WTC11 (cell line): ENCODE results near the gene GIPC3. TPM values are rescaled to one million over a fixed set of nuclear protein-coding genes. Genes with fewer than 3 reads are reported as not detected.

Source experiments
- ATAC-seq: fragments of 200-7000 bp; cut with Tn5 transposase; 2 replicates; pipeline ENCODE4 v1.10.0; 2021; ENCODE audit warnings: mild to moderate bottlenecking, moderate library complexity
- CTCF ChIA-PET: fragments of 300-600 bp; sonication (Branson Sonifier 250); formaldehyde crosslinking; loops from one replicate; lab custom pipeline; 2021; ENCODE audit warnings: antibody characterized with exemption; lab: Charles Lee
- POLR2A ChIA-PET: fragments of 350-600 bp; sonication (Branson Sonifier 250); formaldehyde crosslinking; loops from one replicate; lab custom pipeline; 2021; ENCODE audit warnings: antibody characterized with exemption; lab: Charles Lee
- DNase-seq: peaks from one replicate; pipeline ENCODE4 v3.0.0; 2021; ENCODE audit warnings: low spot score
- H3K27ac Mint-ChIP-seq: 2 replicates; pipeline ENCODE4 v1.8.0; 2021; ENCODE audit warnings: mixed read lengths
- H3K27me3 Mint-ChIP-seq: 2 replicates; pipeline ENCODE4 v1.8.0; 2021; ENCODE audit warnings: low read depth, mild to moderate bottlenecking, moderate library complexity, mixed read lengths
- H3K36me3 Mint-ChIP-seq: 2 replicates; pipeline ENCODE4 v1.8.0; 2021; ENCODE audit warnings: mixed read lengths
- H3K4me1 Mint-ChIP-seq: 2 replicates; pipeline ENCODE4 v1.8.0; 2022; ENCODE audit warnings: mixed read lengths
- H3K4me3 Mint-ChIP-seq: 2 replicates; pipeline ENCODE4 v1.8.0; 2021; ENCODE audit warnings: mild to moderate bottlenecking, moderate library complexity, mixed read lengths
- H3K9me3 Mint-ChIP-seq: 2 replicates; pipeline ENCODE4 v1.8.0; 2021; ENCODE audit warnings: mixed read lengths
- CBFB ChIP-seq: sonication (generic); formaldehyde crosslinking; IDR thresholded peaks from 2 replicates; pipeline ENCODE4 v1.8.1; 2022; ENCODE audit warnings: mild to moderate bottlenecking, low read depth, missing genetic modification reagents
- CREB1 ChIP-seq: sonication (generic); formaldehyde crosslinking; IDR thresholded peaks from 2 replicates; pipeline ENCODE4 v1.8.0; 2023; ENCODE audit warnings: mild to moderate bottlenecking, missing genetic modification reagents
- ESRRA ChIP-seq: sonication (generic); formaldehyde crosslinking; IDR thresholded peaks from 2 replicates; pipeline ENCODE4 v1.8.1; 2022; ENCODE audit warnings: mild to moderate bottlenecking, missing genetic modification reagents, borderline replicate concordance
- ETV6 ChIP-seq: sonication (generic); formaldehyde crosslinking; IDR thresholded peaks from 2 replicates; pipeline ENCODE4 v1.8.1; 2022; ENCODE audit warnings: mild to moderate bottlenecking, missing genetic modification reagents
- FOXP4 ChIP-seq: sonication (generic); formaldehyde crosslinking; IDR thresholded peaks from 2 replicates; pipeline ENCODE4 v1.8.0; 2022; ENCODE audit warnings: mild to moderate bottlenecking, missing genetic modification reagents
- JUN ChIP-seq: sonication (generic); formaldehyde crosslinking; IDR thresholded peaks from 2 replicates; pipeline ENCODE4 v1.8.0; 2023; ENCODE audit warnings: mild to moderate bottlenecking, missing genetic modification reagents
- MXD4 ChIP-seq: fragments of 250-450 bp; sonication (Bioruptor Pico); IDR thresholded peaks from 2 replicates; pipeline ENCODE4 v1.8.0; 2021; ENCODE audit warnings: mild to moderate bottlenecking, moderate library complexity, borderline replicate concordance
- MYBL2 ChIP-seq: sonication (generic); formaldehyde crosslinking; IDR thresholded peaks from 2 replicates; pipeline ENCODE4 v1.8.1; 2023; ENCODE audit warnings: mild to moderate bottlenecking, moderate library complexity, missing genetic modification reagents
- OVOL2 ChIP-seq: fragments of 250-450 bp; sonication (Bioruptor Pico); IDR thresholded peaks from 2 replicates; pipeline ENCODE4 v1.9.0; 2021; ENCODE audit warnings: mild to moderate bottlenecking, borderline replicate concordance
- SMAD4 ChIP-seq: sonication (generic); formaldehyde crosslinking; IDR thresholded peaks from 2 replicates; pipeline ENCODE4 v1.8.0; 2022; ENCODE audit warnings: mild to moderate bottlenecking, missing genetic modification reagents
- ZBTB43 ChIP-seq: sonication (generic); formaldehyde crosslinking; IDR thresholded peaks from 2 replicates; pipeline ENCODE4 v1.8.1; 2023; ENCODE audit warnings: mild to moderate bottlenecking, missing genetic modification reagents
- ZNF138 ChIP-seq: sonication (generic); formaldehyde crosslinking; conservative IDR thresholded peaks from 2 replicates; pipeline ENCODE4 v1.8.1; 2022; ENCODE audit warnings: mild to moderate bottlenecking, moderate library complexity, missing genetic modification reagents
- ZNF232 ChIP-seq: sonication (generic); formaldehyde crosslinking; IDR thresholded peaks from 2 replicates; pipeline ENCODE4 v1.8.0; 2022; ENCODE audit warnings: mild to moderate bottlenecking, missing genetic modification reagents
- ZNF317 ChIP-seq: sonication (generic); formaldehyde crosslinking; IDR thresholded peaks from 2 replicates; pipeline ENCODE4 v1.8.1; 2023; ENCODE audit warnings: low read depth, mild to moderate bottlenecking, moderate library complexity, missing genetic modification reagents, borderline replicate concordance
- ZNF671 ChIP-seq: fragments of 250-450 bp; sonication (Bioruptor Pico); IDR thresholded peaks from 2 replicates; pipeline ENCODE4 v1.8.0; 2021; ENCODE audit warnings: mild to moderate bottlenecking
- ZSCAN18 ChIP-seq: fragments of 250-450 bp; sonication (Bioruptor Pico); IDR thresholded peaks from 2 replicates; pipeline ENCODE4 v2.1.2; 2022; ENCODE audit warnings: mild to moderate bottlenecking, moderate library complexity
- total RNA-seq: library from RNA; stranded (reverse); gene quantifications from 3 replicates; pipeline ENCODE4 v1.2.3, GENCODE V29; 2021
- TF ChIP-seq, protein P1 (sequence below): sonication (generic); formaldehyde crosslinking; IDR thresholded peaks from 2 replicates; pipeline ENCODE4 v1.8.0; 2022; ENCODE audit warnings: missing genetic modification reagents
- TF ChIP-seq, protein P2 (sequence below): sonication (generic); formaldehyde crosslinking; IDR thresholded peaks from 2 replicates; pipeline ENCODE4 v1.8.0; 2022; ENCODE audit warnings: mild to moderate bottlenecking, missing genetic modification reagents
- TF ChIP-seq, protein P3 (sequence below): sonication (generic); formaldehyde crosslinking; IDR thresholded peaks from 2 replicates; pipeline ENCODE4 v1.8.1; 2022; ENCODE audit warnings: missing genetic modification reagents, borderline replicate concordance
- TF ChIP-seq, protein P4 (sequence below): sonication (generic); formaldehyde crosslinking; IDR thresholded peaks from 2 replicates; pipeline ENCODE4 v1.8.0; 2023; ENCODE audit warnings: missing genetic modification reagents
- TF ChIP-seq, protein P5 (sequence below): sonication (generic); formaldehyde crosslinking; IDR thresholded peaks from 2 replicates; pipeline ENCODE4 v1.8.1; 2023; ENCODE audit warnings: mild to moderate bottlenecking, moderate library complexity, missing genetic modification reagents

Gene GIPC3
- total RNA-seq, 1 experiment from 2014 or later = 1.0 TPM

DNA sequence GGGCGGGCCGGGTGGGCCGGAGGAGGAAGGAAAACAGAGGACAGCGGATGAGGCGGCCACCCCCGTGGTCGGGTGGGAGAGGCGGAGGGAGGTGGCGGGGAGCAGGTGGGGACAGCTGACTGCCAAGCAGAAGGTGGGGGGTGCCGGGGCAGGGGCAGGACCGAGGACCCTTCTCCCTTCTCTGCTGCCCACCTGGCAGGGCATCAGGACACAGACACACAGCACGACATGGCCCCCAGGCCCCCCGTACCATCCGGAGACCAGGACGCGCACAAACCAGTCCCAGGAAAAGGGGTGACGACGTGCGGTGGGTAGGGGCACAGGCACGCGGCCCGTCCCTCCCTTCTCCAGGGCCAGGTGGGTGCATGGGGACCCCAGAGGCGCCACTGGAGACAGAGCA, 52.3 kb downstream of the GIPC3 start:
- POLR2A ChIA-PET = no interaction called here
- Mint-ChIP-seq H3K4me3 (no peak overlapping the region), H3K27me3 (no peaks in the 10 kb centered on the region), H3K27ac (no peak overlapping the region), H3K4me1 (no peaks in the 10 kb centered on the region), H3K36me3 (peaks cover 10% of the 10 kb centered on the region; the same call in 1 of the 2 replicates), H3K9me3 (no peaks in the 10 kb centered on the region)
- TF ChIP-seq, protein P1, sequence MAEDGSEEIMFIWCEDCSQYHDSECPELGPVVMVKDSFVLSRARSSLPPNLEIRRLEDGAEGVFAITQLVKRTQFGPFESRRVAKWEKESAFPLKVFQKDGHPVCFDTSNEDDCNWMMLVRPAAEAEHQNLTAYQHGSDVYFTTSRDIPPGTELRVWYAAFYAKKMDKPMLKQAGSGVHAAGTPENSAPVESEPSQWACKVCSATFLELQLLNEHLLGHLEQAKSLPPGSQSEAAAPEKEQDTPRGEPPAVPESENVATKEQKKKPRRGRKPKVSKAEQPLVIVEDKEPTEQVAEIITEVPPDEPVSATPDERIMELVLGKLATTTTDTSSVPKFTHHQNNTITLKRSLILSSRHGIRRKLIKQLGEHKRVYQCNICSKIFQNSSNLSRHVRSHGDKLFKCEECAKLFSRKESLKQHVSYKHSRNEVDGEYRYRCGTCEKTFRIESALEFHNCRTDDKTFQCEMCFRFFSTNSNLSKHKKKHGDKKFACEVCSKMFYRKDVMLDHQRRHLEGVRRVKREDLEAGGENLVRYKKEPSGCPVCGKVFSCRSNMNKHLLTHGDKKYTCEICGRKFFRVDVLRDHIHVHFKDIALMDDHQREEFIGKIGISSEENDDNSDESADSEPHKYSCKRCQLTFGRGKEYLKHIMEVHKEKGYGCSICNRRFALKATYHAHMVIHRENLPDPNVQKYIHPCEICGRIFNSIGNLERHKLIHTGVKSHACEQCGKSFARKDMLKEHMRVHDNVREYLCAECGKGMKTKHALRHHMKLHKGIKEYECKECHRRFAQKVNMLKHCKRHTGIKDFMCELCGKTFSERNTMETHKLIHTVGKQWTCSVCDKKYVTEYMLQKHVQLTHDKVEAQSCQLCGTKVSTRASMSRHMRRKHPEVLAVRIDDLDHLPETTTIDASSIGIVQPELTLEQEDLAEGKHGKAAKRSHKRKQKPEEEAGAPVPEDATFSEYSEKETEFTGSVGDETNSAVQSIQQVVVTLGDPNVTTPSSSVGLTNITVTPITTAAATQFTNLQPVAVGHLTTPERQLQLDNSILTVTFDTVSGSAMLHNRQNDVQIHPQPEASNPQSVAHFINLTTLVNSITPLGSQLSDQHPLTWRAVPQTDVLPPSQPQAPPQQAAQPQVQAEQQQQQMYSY (CRISPR knock-in tag) = no peak
- TF ChIP-seq ZNF138 (CRISPR knock-in tag) = no peak
- TF ChIP-seq ZNF317 (CRISPR knock-in tag) = no peak
- no peak for TF ChIP-seq MYBL2 (CRISPR knock-in tag)
- TF ChIP-seq ETV6 (CRISPR knock-in tag) = no peak
- TF ChIP-seq, protein P2, sequence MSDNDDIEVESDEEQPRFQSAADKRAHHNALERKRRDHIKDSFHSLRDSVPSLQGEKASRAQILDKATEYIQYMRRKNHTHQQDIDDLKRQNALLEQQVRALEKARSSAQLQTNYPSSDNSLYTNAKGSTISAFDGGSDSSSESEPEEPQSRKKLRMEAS = no peak
- TF ChIP-seq MXD4 = no peak
- TF ChIP-seq, protein P3, sequence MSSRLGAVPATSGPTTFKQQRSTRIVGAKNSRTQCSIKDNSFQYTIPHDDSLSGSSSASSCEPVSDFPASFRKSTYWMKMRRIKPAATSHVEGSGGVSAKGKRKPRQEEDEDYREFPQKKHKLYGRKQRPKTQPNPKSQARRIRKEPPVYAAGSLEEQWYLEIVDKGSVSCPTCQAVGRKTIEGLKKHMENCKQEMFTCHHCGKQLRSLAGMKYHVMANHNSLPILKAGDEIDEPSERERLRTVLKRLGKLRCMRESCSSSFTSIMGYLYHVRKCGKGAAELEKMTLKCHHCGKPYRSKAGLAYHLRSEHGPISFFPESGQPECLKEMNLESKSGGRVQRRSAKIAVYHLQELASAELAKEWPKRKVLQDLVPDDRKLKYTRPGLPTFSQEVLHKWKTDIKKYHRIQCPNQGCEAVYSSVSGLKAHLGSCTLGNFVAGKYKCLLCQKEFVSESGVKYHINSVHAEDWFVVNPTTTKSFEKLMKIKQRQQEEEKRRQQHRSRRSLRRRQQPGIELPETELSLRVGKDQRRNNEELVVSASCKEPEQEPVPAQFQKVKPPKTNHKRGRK (CRISPR knock-in tag) = no peak
- TF ChIP-seq ZNF671 (CRISPR knock-in tag) = no peak
- no peak for TF ChIP-seq ZBTB43 (CRISPR knock-in tag)
- no peak for TF ChIP-seq CBFB
- TF ChIP-seq ESRRA (CRISPR knock-in tag) = no peak
- TF ChIP-seq, protein P4, sequence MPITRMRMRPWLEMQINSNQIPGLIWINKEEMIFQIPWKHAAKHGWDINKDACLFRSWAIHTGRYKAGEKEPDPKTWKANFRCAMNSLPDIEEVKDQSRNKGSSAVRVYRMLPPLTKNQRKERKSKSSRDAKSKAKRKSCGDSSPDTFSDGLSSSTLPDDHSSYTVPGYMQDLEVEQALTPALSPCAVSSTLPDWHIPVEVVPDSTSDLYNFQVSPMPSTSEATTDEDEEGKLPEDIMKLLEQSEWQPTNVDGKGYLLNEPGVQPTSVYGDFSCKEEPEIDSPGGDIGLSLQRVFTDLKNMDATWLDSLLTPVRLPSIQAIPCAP (CRISPR knock-in tag) = no peak
- CTCF ChIA-PET = interaction anchor here (0.5 kb wide), 1 partner anchor 18 kb away, joined by 3 read pairs; no protein-coding TSS in a partner anchor
- DNase-seq (no peak), ATAC-seq (no peak)

DNA sequence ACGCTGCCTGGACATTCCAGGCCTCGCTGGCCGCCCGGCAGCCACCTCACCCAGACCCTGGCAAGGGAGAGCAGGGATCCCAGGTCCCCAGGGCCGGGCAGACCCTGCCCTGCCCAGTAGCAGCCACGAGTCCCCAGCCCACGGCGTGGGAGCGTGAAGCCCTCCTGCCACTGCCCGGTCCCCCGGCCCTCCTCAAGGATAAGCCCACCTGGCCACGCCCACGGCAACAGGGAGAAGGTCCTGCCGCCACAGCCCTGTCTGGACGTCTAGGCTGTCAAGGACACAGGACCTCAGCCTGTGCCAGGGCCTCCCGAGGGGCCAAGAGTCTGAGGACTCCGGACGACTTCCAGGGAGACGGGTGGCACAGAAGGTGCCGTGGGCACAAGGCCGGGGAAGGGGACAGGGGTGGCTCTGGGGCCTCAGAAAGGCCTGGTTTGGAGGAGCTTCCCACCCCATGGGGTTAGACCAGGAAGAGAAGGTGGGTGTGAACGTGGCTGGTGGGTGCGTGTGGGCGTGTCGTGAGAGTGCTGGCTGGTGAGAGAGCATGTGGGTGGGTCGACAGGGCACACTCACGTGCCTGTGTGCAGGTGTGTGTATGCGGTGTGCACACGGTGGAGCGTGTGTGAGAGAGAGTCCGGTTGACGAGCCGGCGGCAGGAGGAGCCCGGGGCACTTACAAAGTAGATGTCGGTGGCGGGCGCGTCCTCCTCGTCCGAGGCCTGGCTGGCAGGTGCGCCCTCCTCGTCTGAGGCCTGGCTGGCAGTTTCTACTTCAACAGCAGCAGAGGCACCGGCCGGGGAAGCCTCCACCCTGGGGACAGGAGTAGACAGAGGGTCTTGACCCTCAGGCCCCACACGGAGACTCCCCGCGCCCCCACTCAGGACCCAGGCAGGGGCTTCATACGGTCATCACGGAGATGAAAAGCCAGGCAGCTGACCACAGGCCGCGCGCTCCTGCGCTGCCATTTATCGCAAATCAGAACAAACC, 53.2 kb downstream of the GIPC3 start:
- no peaks in the 10 kb centered on the region for H3K27me3 Mint-ChIP-seq
- H3K9me3 Mint-ChIP-seq = no peaks in the 10 kb centered on the region
- ChIA-PET POLR2A (no interaction called here), CTCF (no interaction called here)
- no peak overlapping the region for H3K27ac Mint-ChIP-seq
- no peak for DNase-seq
- no peak for ATAC-seq
- H3K4me1 Mint-ChIP-seq = no peaks in the 10 kb centered on the region
- H3K36me3 Mint-ChIP-seq = peaks cover 10% of the 10 kb centered on the region; the same call in 1 of the 2 replicates
- no peak overlapping the region for H3K4me3 Mint-ChIP-seq
- TF ChIP-seq CREB1 (CRISPR knock-in tag) (no peak), OVOL2 (no peak), FOXP4 (CRISPR knock-in tag) (no peak), ZNF232 (CRISPR knock-in tag) (no peak), ZSCAN18 (no peak), JUN (CRISPR knock-in tag) (no peak), SMAD4 (CRISPR knock-in tag) (no peak)
- TF ChIP-seq, protein P5, sequence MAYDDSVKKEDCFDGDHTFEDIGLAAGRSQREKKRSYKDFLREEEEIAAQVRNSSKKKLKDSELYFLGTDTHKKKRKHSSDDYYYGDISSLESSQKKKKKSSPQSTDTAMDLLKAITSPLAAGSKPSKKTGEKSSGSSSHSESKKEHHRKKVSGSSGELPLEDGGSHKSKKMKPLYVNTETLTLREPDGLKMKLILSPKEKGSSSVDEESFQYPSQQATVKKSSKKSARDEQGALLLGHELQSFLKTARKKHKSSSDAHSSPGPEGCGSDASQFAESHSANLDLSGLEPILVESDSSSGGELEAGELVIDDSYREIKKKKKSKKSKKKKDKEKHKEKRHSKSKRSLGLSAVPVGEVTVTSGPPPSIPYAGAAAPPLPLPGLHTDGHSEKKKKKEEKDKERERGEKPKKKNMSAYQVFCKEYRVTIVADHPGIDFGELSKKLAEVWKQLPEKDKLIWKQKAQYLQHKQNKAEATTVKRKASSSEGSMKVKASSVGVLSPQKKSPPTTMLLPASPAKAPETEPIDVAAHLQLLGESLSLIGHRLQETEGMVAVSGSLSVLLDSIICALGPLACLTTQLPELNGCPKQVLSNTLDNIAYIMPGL = no peak
